HepG2 (cell line): ENCODE results near the gene MYADML2. TPM values are rescaled to one million over a fixed set of nuclear protein-coding genes. Genes with fewer than 3 reads are reported as not detected.

Experiments used
- KDM5A ChIP-seq: fragments of 200-600 bp; sonication (generic); IDR thresholded peaks from 2 replicates; pipeline ENCODE4 v1.7.0; 2018; ENCODE audit warnings: antibody characterized with exemption, mild to moderate bottlenecking, low read length, borderline replicate concordance
- PCBP2 ChIP-seq: fragments of 200-400 bp; formaldehyde crosslinking; optimal IDR thresholded peaks from 2 replicates; pipeline ENCODE3; 2018; ENCODE audit warnings: low read length, low read depth; ENCODE audit not compliant: poor library complexity, severe bottlenecking
- RELA ChIP-seq: sonication (generic); formaldehyde crosslinking; IDR thresholded peaks from 2 replicates; pipeline ENCODE4 v1.4.0; 2020; ENCODE audit warnings: missing genetic modification reagents
- SOX6 ChIP-seq, 2 experiments: fragments of 450-650 bp in 1 of 2; sonication (generic) in 1 of 2; formaldehyde crosslinking in 1 of 2; IDR thresholded peaks; 2 replicates each; pipeline versions ENCODE4 v1.4.0 to v1.6.1; 2017 to 2020; ENCODE audit warnings: antibody characterized with exemption in 1 of 2, mild to moderate bottlenecking in 1 of 2, missing genetic modification reagents in 1 of 2
- SYNCRIP ChIP-seq: fragments of 200-400 bp; formaldehyde crosslinking; IDR thresholded peaks from 2 replicates; pipeline ENCODE4 v1.6.1; 2018; ENCODE audit warnings: mild to moderate bottlenecking, low read depth, low read length; ENCODE audit not compliant: insufficient read depth
- TOE1 ChIP-seq: sonication (generic); formaldehyde crosslinking; IDR thresholded peaks from 2 replicates; pipeline ENCODE4 v1.4.0; 2020; ENCODE audit warnings: mild to moderate bottlenecking, missing genetic modification reagents
- ZFP36L2 ChIP-seq: sonication (generic); formaldehyde crosslinking; IDR thresholded peaks from 2 replicates; pipeline ENCODE4 v1.4.0; 2020; ENCODE audit warnings: missing genetic modification reagents
- ZNF225 ChIP-seq: sonication (generic); formaldehyde crosslinking; IDR thresholded peaks from 2 replicates; pipeline ENCODE4 v1.4.0; 2020; ENCODE audit warnings: mild to moderate bottlenecking, missing genetic modification reagents
- ZNF33B ChIP-seq: sonication (generic); formaldehyde crosslinking; IDR thresholded peaks from 2 replicates; pipeline ENCODE4 v1.5.1; 2020; ENCODE audit warnings: mild to moderate bottlenecking, missing genetic modification reagents
- ZNF468 ChIP-seq: sonication (generic); formaldehyde crosslinking; IDR thresholded peaks from 2 replicates; pipeline ENCODE4 v1.8.0; 2022; ENCODE audit warnings: mild to moderate bottlenecking, moderate library complexity, missing genetic modification reagents
- ZNF607 ChIP-seq: sonication (generic); formaldehyde crosslinking; IDR thresholded peaks from 2 replicates; pipeline ENCODE4 v1.5.1; 2020; ENCODE audit warnings: missing genetic modification reagents, mild to moderate bottlenecking, borderline replicate concordance
- ZNF644 ChIP-seq: IDR thresholded peaks from 2 replicates; pipeline ENCODE4 v1.6.1; 2016; ENCODE audit warnings: low read depth
- ZNF781 ChIP-seq: sonication (generic); formaldehyde crosslinking; IDR thresholded peaks from 2 replicates; pipeline ENCODE4 v1.5.1; 2020; ENCODE audit warnings: borderline replicate concordance, mild to moderate bottlenecking, missing genetic modification reagents; ENCODE audit errors: not compliant biosample characterization
- polyA plus RNA-seq, 8 experiments: library from polyadenylated mRNA; depleted of rRNA in 3 of 8; stranded (reverse) in 7 of 8; unstranded in 1 of 8; fragments of >200 nt; fragmentation: Illumina TruSeq in 4 of 8; extraction: Trizol in 4 of 8; gene quantifications; 2 replicates each; pipeline versions ENCODE4 v1.2.1 to v1.2.3, GENCODE V29; 2011 to 2016; ENCODE audit warnings: low read depth in 4 of 8, missing spikeins in 1 of 8, mixed read lengths in 1 of 8; ENCODE audit not compliant: insufficient read depth in 1 of 8
- total RNA-seq, 5 experiments: library from RNA; depleted of rRNA; stranded (reverse); fragments of >200 nt; fragmentation: Illumina TruSeq; extraction: Trizol; gene quantifications; 2 replicates each; pipeline ENCODE4 v1.2.3, GENCODE V29; 2016; ENCODE audit warnings: low read depth in 1 of 5
- TF ChIP-seq, protein P1 (sequence below): sonication (generic); formaldehyde crosslinking; IDR thresholded peaks from 2 replicates; pipeline ENCODE4 v1.4.0; 2020; ENCODE audit warnings: low read depth, mild to moderate bottlenecking, missing genetic modification reagents
- TF ChIP-seq, protein P2 (sequence below): sonication (generic); formaldehyde crosslinking; IDR thresholded peaks from 2 replicates; pipeline ENCODE4 v1.4.0; 2020; ENCODE audit warnings: low read depth, mild to moderate bottlenecking, missing genetic modification reagents
- TF ChIP-seq, protein P3 (sequence below): sonication (generic); formaldehyde crosslinking; IDR thresholded peaks from 2 replicates; pipeline ENCODE4 v1.5.0; 2020; ENCODE audit warnings: missing genetic modification reagents
- TF ChIP-seq, protein P4 (sequence below): sonication (generic); formaldehyde crosslinking; IDR thresholded peaks from 2 replicates; pipeline ENCODE4 v1.8.1; 2022; ENCODE audit warnings: mild to moderate bottlenecking, missing genetic modification reagents
- TF ChIP-seq, protein P5 (sequence below): IDR thresholded peaks from 2 replicates; pipeline ENCODE4 v1.6.1; 2016; ENCODE audit warnings: low read depth, missing genetic modification reagents, missing compliant biosample characterization

Gene MYADML2
- total and polyA plus RNA-seq, 2 of the 13 experiments (the other 11 are each of a cell fraction or from before 2014, with no cell fraction given): not detected

DNA sequence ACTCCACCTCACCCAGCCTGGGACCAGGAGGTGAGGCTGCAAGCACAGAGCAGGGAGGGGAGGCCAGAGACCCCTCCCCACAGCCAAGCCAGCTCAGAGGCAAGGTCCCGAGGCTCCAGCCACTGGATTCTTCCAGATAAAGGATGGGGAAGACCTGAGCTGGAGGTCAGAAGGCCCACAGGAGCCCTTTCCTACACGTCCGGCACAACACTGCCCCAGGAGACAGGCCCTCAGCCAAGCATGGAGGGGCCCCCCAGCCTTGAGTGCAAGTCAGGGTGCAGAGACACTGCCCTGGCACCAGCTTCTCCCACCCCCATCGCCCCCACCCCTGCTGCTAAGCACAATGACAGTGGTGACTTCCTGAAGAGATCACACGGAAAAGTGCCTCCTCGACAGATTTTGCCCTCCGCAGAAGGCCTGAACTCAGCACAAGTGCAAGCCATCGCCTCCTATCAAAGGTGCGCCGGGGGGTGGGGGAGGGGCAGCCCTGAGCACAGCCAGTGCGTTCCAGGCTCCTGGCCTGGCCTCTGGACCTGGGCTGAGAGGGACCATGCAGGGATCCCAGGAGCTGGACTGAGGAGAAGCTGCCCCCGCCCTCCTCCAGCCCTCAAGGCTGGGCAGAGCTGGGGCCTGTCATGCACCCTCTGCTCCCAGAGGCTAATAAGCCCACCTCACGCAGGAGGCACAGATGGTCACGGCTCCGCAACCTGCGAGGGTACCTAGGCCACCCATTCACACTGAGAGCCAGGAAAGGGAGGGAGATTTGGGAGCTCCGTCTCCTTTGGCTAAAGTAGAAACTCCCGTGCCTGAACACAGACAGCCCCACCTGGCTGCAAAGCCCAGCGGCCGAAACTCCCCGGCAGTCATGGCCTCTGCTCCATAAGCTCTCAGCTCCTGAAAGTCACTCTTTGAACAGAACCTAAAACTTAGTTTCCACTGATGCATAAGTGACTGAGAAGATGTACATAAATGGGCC, 22.2 kb downstream of the MYADML2 start (continued):
- TF ChIP-seq SYNCRIP: no peak
- TF ChIP-seq, protein P1, sequence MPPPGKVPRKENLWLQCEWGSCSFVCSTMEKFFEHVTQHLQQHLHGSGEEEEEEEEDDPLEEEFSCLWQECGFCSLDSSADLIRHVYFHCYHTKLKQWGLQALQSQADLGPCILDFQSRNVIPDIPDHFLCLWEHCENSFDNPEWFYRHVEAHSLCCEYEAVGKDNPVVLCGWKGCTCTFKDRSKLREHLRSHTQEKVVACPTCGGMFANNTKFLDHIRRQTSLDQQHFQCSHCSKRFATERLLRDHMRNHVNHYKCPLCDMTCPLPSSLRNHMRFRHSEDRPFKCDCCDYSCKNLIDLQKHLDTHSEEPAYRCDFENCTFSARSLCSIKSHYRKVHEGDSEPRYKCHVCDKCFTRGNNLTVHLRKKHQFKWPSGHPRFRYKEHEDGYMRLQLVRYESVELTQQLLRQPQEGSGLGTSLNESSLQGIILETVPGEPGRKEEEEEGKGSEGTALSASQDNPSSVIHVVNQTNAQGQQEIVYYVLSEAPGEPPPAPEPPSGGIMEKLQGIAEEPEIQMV (CRISPR knock-in tag): 0 out of 2 replicates have a peak, but pooled peaks have one; percentile 31
- no peak for TF ChIP-seq ZFP36L2 (CRISPR knock-in tag)
- no peak for TF ChIP-seq ZNF33B (CRISPR knock-in tag)
- TF ChIP-seq SOX6 (IDR thresholded peaks at IDR 0.05): no peak
- TF ChIP-seq SOX6 (CRISPR knock-in tag; IDR thresholded peaks at IDR 0.05): no peak
- TF ChIP-seq, protein P2, sequence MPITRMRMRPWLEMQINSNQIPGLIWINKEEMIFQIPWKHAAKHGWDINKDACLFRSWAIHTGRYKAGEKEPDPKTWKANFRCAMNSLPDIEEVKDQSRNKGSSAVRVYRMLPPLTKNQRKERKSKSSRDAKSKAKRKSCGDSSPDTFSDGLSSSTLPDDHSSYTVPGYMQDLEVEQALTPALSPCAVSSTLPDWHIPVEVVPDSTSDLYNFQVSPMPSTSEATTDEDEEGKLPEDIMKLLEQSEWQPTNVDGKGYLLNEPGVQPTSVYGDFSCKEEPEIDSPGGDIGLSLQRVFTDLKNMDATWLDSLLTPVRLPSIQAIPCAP (CRISPR knock-in tag): no peak
- no peak for TF ChIP-seq PCBP2
- TF ChIP-seq, protein P3, sequence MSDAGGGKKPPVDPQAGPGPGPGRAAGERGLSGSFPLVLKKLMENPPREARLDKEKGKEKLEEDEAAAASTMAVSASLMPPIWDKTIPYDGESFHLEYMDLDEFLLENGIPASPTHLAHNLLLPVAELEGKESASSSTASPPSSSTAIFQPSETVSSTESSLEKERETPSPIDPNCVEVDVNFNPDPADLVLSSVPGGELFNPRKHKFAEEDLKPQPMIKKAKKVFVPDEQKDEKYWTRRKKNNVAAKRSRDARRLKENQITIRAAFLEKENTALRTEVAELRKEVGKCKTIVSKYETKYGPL (CRISPR knock-in tag): no peak
- TF ChIP-seq RELA (CRISPR knock-in tag): no peak
- no peak for TF ChIP-seq ZNF644
- TF ChIP-seq ZNF468: no peak
- TF ChIP-seq, protein P4, sequence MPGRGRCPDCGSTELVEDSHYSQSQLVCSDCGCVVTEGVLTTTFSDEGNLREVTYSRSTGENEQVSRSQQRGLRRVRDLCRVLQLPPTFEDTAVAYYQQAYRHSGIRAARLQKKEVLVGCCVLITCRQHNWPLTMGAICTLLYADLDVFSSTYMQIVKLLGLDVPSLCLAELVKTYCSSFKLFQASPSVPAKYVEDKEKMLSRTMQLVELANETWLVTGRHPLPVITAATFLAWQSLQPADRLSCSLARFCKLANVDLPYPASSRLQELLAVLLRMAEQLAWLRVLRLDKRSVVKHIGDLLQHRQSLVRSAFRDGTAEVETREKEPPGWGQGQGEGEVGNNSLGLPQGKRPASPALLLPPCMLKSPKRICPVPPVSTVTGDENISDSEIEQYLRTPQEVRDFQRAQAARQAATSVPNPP: no peak
- no peak for TF ChIP-seq ZNF225 (CRISPR knock-in tag)
- no peak; the same call in 1 of the 2 replicates for TF ChIP-seq KDM5A
- TF ChIP-seq, protein P5, sequence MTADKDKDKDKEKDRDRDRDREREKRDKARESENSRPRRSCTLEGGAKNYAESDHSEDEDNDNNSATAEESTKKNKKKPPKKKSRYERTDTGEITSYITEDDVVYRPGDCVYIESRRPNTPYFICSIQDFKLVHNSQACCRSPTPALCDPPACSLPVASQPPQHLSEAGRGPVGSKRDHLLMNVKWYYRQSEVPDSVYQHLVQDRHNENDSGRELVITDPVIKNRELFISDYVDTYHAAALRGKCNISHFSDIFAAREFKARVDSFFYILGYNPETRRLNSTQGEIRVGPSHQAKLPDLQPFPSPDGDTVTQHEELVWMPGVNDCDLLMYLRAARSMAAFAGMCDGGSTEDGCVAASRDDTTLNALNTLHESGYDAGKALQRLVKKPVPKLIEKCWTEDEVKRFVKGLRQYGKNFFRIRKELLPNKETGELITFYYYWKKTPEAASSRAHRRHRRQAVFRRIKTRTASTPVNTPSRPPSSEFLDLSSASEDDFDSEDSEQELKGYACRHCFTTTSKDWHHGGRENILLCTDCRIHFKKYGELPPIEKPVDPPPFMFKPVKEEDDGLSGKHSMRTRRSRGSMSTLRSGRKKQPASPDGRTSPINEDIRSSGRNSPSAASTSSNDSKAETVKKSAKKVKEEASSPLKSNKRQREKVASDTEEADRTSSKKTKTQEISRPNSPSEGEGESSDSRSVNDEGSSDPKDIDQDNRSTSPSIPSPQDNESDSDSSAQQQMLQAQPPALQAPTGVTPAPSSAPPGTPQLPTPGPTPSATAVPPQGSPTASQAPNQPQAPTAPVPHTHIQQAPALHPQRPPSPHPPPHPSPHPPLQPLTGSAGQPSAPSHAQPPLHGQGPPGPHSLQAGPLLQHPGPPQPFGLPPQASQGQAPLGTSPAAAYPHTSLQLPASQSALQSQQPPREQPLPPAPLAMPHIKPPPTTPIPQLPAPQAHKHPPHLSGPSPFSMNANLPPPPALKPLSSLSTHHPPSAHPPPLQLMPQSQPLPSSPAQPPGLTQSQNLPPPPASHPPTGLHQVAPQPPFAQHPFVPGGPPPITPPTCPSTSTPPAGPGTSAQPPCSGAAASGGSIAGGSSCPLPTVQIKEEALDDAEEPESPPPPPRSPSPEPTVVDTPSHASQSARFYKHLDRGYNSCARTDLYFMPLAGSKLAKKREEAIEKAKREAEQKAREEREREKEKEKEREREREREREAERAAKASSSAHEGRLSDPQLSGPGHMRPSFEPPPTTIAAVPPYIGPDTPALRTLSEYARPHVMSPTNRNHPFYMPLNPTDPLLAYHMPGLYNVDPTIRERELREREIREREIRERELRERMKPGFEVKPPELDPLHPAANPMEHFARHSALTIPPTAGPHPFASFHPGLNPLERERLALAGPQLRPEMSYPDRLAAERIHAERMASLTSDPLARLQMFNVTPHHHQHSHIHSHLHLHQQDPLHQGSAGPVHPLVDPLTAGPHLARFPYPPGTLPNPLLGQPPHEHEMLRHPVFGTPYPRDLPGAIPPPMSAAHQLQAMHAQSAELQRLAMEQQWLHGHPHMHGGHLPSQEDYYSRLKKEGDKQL (CRISPR knock-in tag): no peak
- TF ChIP-seq TOE1 (CRISPR knock-in tag): no peak
- TF ChIP-seq ZNF607 (CRISPR knock-in tag): 0 out of 2 replicates have a peak, but pooled peaks have one; percentile 24
- TF ChIP-seq ZNF781 (CRISPR knock-in tag): no peak
